GM12878 (cell line): ENCODE data around the gene TLR10. TPM values are rescaled to one million over a fixed set of nuclear protein-coding genes. Genes with fewer than 3 reads are reported as not detected.
A peak's percentile ranks its signal among the peaks of the same experiment; 100 is the strongest.

Experiments used
- ATAC-seq: fragments of 200-7000 bp; cut with Tn5 transposase; 3 replicates; pipeline ENCODE4 v1.9.1; 2020; ENCODE audit warnings: mild to moderate bottlenecking, moderate library complexity
- BruUV-seq: library from RNA; stranded (reverse); fragments of 400-500 nt; replicated peaks from 2 replicates; lab custom pipeline; 2021; lab: Mats Ljungman, UMichigan
- CTCF ChIA-PET: fragments of 300-600 bp; sonication (Branson Sonifier 250); formaldehyde crosslinking; extraction: SDS; loops from one replicate; lab custom pipeline; 2021; ENCODE audit warnings: inconsistent platforms; lab: Yijun Ruan, JAX
- POLR2A ChIA-PET: fragments of 350-600 bp; formaldehyde crosslinking; extraction: SDS; loops from one replicate; lab custom pipeline; 2021; ENCODE audit warnings: inconsistent platforms; lab: Charles Lee
- RAD21 ChIA-PET: fragments of 300-600 bp; sonication (Branson Sonifier 250); formaldehyde crosslinking; loops from one replicate; lab custom pipeline; 2023; ENCODE audit warnings: antibody characterized with exemption; ENCODE audit not compliant: unreplicated experiment; lab: Charles Lee
- SMC1A ChIA-PET: fragments of 300-600 bp; sonication (Branson Sonifier 250); formaldehyde crosslinking; loops from one replicate; lab custom pipeline; 2023; ENCODE audit not compliant: unreplicated experiment, uncharacterized antibody; lab: Charles Lee
- DNase-seq: peaks from one replicate; pipeline ENCODE4 v3.0.0-alpha.2; 2011; ENCODE audit warnings: low read depth, low spot score
- FAIRE-seq: peaks from 3 replicates; lab custom pipeline; 2011; peaks lifted over from hg19 to GRCh38; lab: Jason Lieb, UNC
- H2AFZ ChIP-seq: 2 replicates; pipeline ENCODE4 v1.6.0; 2011; ENCODE audit warnings: low read depth, low read length, control low read depth; ENCODE audit not compliant: control insufficient read depth
- H3K27ac ChIP-seq: 2 replicates; pipeline ENCODE4 v1.5.1; 2011; ENCODE audit warnings: control low read depth; ENCODE audit not compliant: control insufficient read depth, insufficient read depth
- H3K27me3 ChIP-seq, 2 experiments: replicated peaks in 1 of 2; 2 replicates each; pipeline versions ENCODE4 v1.6.0 to v1.6.1; 2011; ENCODE audit warnings: low read length in 1 of 2; ENCODE audit not compliant: control insufficient read depth in 2 of 2, insufficient read depth in 2 of 2
- H3K36me3 ChIP-seq, 2 experiments: 2 replicates each; pipeline ENCODE4 v1.5.1; 2011; ENCODE audit warnings: low read length in 1 of 2; ENCODE audit not compliant: control insufficient read depth in 2 of 2, insufficient read depth in 2 of 2
- H3K4me1 ChIP-seq: 2 replicates; pipeline ENCODE4 v1.6.1; 2011; ENCODE audit warnings: mild to moderate bottlenecking, low read length, moderate library complexity, mixed read lengths; ENCODE audit not compliant: control insufficient read depth, insufficient read depth
- H3K4me2 ChIP-seq: 2 replicates; pipeline ENCODE4 v1.6.0; 2011; ENCODE audit warnings: control low read depth; ENCODE audit not compliant: control insufficient read depth, insufficient read depth
- H3K4me3 ChIP-seq: fragments of 200-600 bp; sonication (generic); 2 replicates; pipeline ENCODE4 v1.5.1; 2016
- H3K79me2 ChIP-seq: 2 replicates; pipeline ENCODE4 v1.6.0; 2011; ENCODE audit warnings: low read length; ENCODE audit not compliant: control insufficient read depth, insufficient read depth
- H3K9ac ChIP-seq: 2 replicates; pipeline ENCODE4 v1.8.0; 2011; ENCODE audit warnings: low read length, control low read depth, mixed read lengths; ENCODE audit not compliant: control insufficient read depth, insufficient read depth
- H3K9me3 ChIP-seq: replicated peaks from 3 replicates; pipeline ENCODE4 v1.5.1; 2011; ENCODE audit warnings: mild to moderate bottlenecking, low read length; ENCODE audit not compliant: control insufficient read depth, insufficient read depth
- H4K20me1 ChIP-seq: 2 replicates; pipeline ENCODE4 v1.6.0; 2011; ENCODE audit not compliant: control insufficient read depth, insufficient read depth
- RUNX3 ChIP-seq: IDR thresholded peaks from 2 replicates; pipeline ENCODE4 v1.6.1; 2012; ENCODE audit warnings: low read length, inconsistent platforms
- WGBS: methylation state at CpG from one replicate; pipeline ENCODE4 v1.1.6; 2016; ENCODE audit warnings: low lambda C conversion rate; ENCODE audit not compliant: insufficient replicate concordance, insufficient coverage; ENCODE audit errors: missing lambda C conversion rate; 5-methylcytosine and 5-hydroxymethylcytosine counted together
- in situ Hi-C: fragments of 300-500 bp; cut with MboI; formaldehyde crosslinking; loops from 9 replicates; pipeline ENCODE4 v1.14.3; 2018; ENCODE audit warnings: mixed read lengths
- intact Hi-C: fragments of 100-400 bp; cut with micrococcal nuclease; formaldehyde crosslinking; loops from one replicate; pipeline ENCODE4 v1.14.2; 2022; ENCODE audit not compliant: unreplicated experiment
- polyA plus RNA-seq, 11 experiments: library from polyadenylated mRNA; depleted of rRNA in 4 of 11; unstranded in 6 of 11; stranded (reverse) in 5 of 11; fragments of >200 nt; fragmentation: Nextera tagmentation in 4 of 11; fragmentation: Illumina TruSeq in 1 of 11; extraction: Ambion mirVana in 4 of 11; extraction: Trizol in 1 of 11; gene quantifications; 1 replicate in 1 of 11; 2 replicates in 10 of 11; pipeline versions ENCODE4 v1.2.1 to v1.2.3, GENCODE V29; 2011 to 2016; ENCODE audit warnings: inconsistent platforms in 2 of 11, missing spikeins in 2 of 11, low read depth in 1 of 11
- total RNA-seq, 4 experiments: library from RNA; depleted of rRNA in 3 of 4; stranded (reverse); fragments of >200 nt in 3 of 4; fragmentation: Illumina TruSeq in 1 of 4; extraction: Trizol in 1 of 4; gene quantifications; 2 replicates each; pipeline versions ENCODE4 v1.2.1 to v1.2.3, GENCODE V29; 2013 to 2021
- TF ChIP-seq, protein P1 (sequence below): fragments of 450-650 bp; IDR thresholded peaks from 2 replicates; pipeline ENCODE4 v1.6.1; 2016; ENCODE audit warnings: mild to moderate bottlenecking, moderate library complexity, borderline replicate concordance

TLR10 gene
- total and polyA plus RNA-seq, 10 of the 15 experiments (the other 5 are each of a cell fraction or from before 2014, with no cell fraction given), result 31.5 to 149 (median 64.9) TPM

DNA sequence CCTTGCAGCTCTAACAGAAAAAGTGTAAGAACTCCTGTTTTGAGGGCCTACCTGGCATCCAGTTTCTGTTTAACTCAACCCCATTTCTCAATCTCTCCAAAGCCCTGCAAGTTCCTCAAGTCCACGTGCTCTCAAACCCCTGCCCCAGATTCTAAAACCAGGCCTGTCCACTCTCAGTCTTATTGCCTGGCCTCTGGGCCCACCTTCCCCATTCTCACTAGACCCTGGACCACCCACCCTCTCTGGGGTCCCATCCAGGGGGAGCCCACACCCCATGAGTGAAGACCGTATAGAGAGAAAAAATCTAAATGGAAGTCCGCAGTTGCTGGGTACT is 58.3 kb downstream of the TLR10 start:
- no peaks in the 10 kb centered on the region for H3K79me2 ChIP-seq
- H4K20me1 ChIP-seq, result no peaks in the 10 kb centered on the region
- no peaks in the 10 kb centered on the region for H3K36me3 ChIP-seq
- RAD21 ChIA-PET, result interaction anchor here (0.7 kb wide), 1 partner anchor 36 kb away, joined by 3 read pairs; no protein-coding TSS in a partner anchor
- H3K27ac ChIP-seq, result no peak overlapping the region
- no peak for FAIRE-seq
- SMC1A ChIA-PET, result interaction anchor here (1.0 to 2.0 kb wide), 7 partner anchors 9 to 545 kb away, joined by 3 to 6 read pairs (median 3); no protein-coding TSS in a partner anchor
- no peak overlapping the region for H3K4me2 ChIP-seq
- peaks cover 3% of the 10 kb centered on the region for H3K4me1 ChIP-seq
- in situ Hi-C loops, result no loop called here
- no peaks in the 10 kb centered on the region; the same call in 2 of the 3 replicates for H3K9me3 ChIP-seq
- POLR2A ChIA-PET, result no interaction called here
- no peak for ATAC-seq
- intact Hi-C loops, result no loop called here
- no TSS peak for BruUV-seq
- H2AFZ ChIP-seq, result no peak overlapping the region
- no peak for DNase-seq
- no peak overlapping the region for H3K4me3 ChIP-seq
- no peak overlapping the region for H3K9ac ChIP-seq
- H3K27me3 ChIP-seq, result no peaks in the 10 kb centered on the region
- WGBS, result 67% methylated on average over 3 of the region's 3 CpGs
- TF ChIP-seq RUNX3, result 0 out of 2 replicates have a peak, but pooled peaks have one; percentile 27
- TF ChIP-seq, protein P1, sequence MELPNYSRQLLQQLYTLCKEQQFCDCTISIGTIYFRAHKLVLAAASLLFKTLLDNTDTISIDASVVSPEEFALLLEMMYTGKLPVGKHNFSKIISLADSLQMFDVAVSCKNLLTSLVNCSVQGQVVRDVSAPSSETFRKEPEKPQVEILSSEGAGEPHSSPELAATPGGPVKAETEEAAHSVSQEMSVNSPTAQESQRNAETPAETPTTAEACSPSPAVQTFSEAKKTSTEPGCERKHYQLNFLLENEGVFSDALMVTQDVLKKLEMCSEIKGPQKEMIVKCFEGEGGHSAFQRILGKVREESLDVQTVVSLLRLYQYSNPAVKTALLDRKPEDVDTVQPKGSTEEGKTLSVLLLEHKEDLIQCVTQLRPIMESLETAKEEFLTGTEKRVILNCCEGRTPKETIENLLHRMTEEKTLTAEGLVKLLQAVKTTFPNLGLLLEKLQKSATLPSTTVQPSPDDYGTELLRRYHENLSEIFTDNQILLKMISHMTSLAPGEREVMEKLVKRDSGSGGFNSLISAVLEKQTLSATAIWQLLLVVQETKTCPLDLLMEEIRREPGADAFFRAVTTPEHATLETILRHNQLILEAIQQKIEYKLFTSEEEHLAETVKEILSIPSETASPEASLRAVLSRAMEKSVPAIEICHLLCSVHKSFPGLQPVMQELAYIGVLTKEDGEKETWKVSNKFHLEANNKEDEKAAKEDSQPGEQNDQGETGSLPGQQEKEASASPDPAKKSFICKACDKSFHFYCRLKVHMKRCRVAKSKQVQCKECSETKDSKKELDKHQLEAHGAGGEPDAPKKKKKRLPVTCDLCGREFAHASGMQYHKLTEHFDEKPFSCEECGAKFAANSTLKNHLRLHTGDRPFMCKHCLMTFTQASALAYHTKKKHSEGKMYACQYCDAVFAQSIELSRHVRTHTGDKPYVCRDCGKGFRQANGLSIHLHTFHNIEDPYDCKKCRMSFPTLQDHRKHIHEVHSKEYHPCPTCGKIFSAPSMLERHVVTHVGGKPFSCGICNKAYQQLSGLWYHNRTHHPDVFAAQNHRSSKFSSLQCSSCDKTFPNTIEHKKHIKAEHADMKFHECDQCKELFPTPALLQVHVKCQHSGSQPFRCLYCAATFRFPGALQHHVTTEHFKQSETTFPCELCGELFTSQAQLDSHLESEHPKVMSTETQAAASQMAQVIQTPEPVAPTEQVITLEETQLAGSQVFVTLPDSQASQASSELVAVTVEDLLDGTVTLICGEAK, result no peak
- CTCF ChIA-PET, result interaction anchor here (1.3 kb wide), 1 partner anchor 591 kb away, joined by 4 read pairs; no protein-coding TSS in a partner anchor
